ENCODE measurements around the gene RSBN1.
"Not testable (repeated sequence)": the region's sequence is repeated elsewhere in the genome, so short reads cannot be mapped to it uniquely, and the experiment has no call there.

RSBN1 gene

GRCh38 chr1:113782406-113782805 is 29.9 kb downstream of the RSBN1 start:
- DNase-seq (ENCODE audit: low read depth in 2 of 2) = no peak

GRCh38 chr1:113780374-113781146 is 31.7 kb downstream of the RSBN1 start:
- no peak for DNase-seq (ENCODE audit: low read depth in 2 of 2)

DNA sequence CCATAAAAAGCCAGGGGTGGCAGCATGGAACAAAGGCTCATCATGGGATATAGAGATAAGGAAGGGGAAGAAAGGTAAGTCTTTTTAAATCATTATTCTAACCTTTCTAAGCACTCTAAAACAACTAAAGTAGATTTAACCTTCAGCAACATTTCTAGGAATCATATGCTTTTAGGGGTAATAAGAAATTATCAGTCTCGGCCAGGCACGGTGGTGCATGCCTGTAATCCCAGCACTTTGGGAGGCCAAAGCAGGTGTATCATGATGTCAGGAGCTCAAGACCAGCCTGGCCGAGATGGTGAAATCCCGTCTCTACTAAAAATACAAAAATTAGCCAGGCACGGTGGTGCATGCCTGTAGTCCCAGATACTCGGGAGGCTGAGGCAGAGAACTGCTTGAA is 32.7 kb downstream of the RSBN1 start:
- no peak for DNase-seq (ENCODE audit: low read depth in 2 of 2)

DNA sequence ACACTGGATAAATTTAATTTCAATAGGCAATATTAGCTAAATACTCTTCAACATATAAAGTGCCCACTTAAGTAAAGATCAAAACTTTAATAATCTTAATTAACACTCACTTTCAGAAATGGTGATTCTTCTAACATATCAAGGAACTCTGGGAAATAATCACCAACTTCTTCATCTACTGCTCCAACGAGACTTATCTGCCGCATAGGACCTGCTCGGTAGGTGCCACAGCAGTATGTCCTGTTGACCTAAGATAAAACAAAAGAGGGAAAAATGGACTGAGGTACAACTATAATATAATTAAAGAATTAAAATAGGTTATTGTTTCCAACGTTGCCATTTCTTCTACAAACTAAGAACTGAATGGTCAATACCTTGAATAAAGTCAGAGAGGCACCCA is 34.7 kb downstream of the RSBN1 start:
- DNase-seq (ENCODE audit: low read depth in 2 of 2) = no peak

DNA sequence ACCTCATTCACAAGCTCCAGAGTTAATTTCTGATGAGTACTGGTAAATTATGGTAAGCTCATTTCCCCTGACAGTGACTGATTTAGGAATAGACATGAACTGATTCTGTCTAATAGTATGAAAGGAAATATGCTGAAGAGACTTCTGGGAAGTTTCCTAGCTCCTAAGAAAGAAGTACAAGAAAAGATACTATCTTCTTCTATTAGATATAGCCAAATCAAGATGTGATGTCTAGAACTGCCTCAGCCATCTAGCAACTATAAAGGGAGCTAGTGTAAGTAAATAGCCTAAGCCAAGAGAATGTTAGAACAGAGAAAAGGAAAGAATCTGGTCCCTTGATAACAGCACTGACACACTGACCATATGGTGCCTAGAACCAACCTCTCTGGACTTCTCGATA is 42.2 kb downstream of the RSBN1 start:
- no peak for DNase-seq (ENCODE audit: low read depth in 2 of 2)

GRCh38 chr1:113769601-113769970 is 42.7 kb downstream of the RSBN1 start:
- DNase-seq (ENCODE audit: low read depth in 2 of 2) = no peak

DNA sequence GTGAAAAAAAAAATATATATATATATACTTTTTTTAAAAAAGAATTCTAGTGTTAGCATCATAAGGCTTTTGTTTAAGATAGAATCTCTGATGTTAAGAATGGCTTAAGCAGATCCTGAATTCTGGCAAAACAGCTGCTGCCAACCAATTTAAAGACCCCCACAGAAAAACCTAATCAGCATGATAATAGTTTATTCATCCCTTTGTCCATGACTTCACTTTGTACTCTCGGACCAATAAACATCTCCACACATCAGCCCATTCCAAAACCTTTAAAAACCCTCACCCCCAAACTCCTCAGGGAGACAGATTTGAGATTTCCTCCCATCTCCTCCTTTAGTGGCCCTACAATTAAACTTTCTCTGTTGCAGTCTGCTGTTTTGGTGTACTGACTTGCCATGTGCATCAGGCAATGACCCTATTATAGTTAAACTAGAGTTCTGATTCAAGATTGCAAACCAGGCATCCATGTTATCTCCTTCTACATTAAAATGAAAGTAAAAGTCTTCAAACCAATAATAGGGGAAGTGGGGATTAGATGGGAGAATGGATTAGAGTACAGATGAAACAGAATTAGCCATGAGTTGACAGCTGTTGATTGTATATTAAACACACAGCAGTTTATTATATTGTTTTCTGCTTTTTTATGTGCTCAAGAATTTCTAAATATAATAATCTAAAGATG is 43.2 kb downstream of the RSBN1 start:
- DNase-seq (ENCODE audit: low read depth in 2 of 2) = no peak

GRCh38 chr1:113765306-113766230 is 46.7 kb downstream of the RSBN1 start:
- no peak for DNase-seq (ENCODE audit: low read depth in 2 of 2)

GRCh38 chr1:113763661-113764060 is 48.6 kb downstream of the RSBN1 start:
- no peak for DNase-seq (ENCODE audit: low read depth in 2 of 2)

GRCh38 chr1:113761937-113762336 is 50.3 kb downstream of the RSBN1 start:
- no peak for DNase-seq (ENCODE audit: low read depth in 2 of 2)

DNA sequence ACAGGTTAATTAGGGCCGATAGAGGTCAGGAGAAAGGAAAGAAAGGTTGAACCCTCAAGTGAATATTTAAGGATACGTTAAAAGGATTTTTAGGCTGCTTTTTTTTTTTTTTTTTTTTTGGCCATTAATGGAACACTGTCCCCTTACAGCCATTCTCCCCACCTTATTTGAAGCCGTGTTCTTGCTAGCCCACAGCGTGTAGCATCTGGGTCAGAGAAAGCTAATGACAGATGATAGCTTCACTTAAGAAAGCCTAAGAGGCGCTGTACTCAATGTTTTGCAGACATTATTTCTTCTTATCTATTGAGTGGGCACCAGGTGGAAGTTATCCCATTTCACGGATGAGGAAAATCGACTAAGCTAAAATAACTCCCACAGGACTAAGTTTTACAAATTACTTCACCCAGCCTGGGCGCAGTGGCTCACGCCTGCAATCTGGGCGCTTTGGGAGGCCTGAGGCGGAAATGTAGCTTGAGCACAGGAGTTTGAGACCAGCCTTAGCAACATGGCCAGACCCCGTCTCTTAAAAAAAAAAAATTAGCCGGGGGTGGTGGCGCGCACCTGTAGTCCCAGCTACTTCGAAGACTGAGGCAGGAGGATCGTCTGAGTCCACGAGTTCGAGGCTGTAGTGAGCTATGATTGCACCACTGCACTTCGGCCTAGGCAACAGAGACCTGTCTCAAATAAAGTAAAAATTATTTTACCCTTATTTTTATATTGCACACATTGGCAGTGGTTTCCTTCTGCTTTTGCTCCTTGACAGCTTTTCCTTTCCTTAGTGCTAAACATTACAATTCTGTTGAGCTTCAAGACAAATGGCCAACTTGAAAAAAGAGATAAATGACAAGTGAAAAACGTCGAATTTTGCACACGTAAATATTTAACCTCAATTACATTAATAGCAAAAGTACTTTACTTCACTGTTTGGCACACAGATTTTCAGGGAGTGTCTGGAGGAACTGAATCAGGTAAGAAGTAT is 51.9 kb downstream of the RSBN1 start:
- DNase-seq (ENCODE audit: low read depth in 2 of 2) = no peak

DNA sequence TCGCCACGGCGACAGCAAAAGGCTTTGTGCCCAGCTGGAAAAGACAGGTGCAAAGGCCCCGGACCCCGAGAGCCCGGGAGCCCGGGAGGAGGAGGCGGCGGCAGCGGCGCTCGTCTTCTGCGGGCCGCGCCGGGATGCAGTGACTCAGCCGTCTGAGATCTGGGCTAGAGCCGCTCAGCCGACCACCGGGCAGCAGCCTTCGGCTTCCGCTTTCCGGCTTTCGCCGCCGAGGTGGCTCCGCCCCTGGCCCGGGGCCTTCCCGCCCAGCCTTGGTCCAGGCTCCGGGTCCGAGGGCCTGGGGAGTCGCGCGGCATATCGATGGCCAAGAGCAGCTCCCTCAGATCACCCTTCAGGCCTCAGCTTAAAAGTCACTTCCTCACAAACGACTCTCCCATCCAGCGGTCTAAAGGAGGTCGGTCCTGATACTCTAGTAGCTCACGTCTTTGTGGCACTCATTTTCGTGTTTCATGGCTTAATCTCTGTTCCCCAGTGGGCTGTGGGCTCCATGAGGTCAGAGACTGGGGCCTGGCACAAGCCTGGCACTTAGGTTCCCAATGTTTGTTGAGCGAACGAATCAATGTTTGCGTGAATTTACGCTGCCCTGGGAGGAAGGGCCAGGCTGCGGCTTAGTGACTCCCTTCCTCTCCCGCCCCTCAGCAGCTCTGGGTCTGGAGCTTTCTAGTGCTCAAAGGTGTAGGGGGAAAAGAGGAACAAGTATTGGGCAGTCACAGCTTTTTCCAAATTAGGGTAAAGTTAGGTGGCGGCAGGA is 52.8 kb downstream of the RSBN1 start, which contains the start of gene PHTF1:
TSS of gene PHTF1 (minus strand) at position 154 of the 769 bp plus-strand sequence. CDS start 783 bp downstream, outside the sequence.
- DNase-seq (ENCODE audit: low read depth in 2 of 2) = peak; percentile 17 to 49

GRCh38 chr1:113758631-113759332 is 53.5 kb downstream of the RSBN1 start:
- peak; percentile 32 to 46 for DNase-seq (ENCODE audit: low read depth in 2 of 2)

- no peak for DNase-seq (ENCODE audit: low read depth in 2 of 2)
These were observed 55.8 kb downstream of the RSBN1 start for GRCh38 chr1:113756461-113756860.

DNA sequence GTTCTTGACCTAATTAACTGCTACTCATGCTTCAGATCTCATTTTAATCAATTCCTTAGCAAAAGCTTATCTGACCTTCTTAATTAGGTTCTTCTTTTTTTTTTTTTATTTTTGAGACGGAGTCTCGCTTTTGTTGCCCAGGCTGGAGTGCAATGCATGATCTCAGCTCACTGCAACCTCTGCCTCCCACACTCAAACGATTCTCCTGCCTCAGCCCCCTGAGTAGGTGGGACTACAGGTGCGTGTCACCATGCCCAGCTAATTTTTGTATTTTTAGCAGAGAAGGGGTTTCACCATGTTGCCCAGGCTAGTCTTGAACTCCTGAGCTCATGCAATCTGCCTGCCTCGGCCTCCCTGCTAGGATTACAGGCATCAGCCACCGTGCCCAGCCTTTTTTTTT is 58.9 kb downstream of the RSBN1 start:
- DNase-seq (ENCODE audit: low read depth in 2 of 2) = not testable (repeated sequence)

GRCh38 chr1:113751516-113751915 is 60.8 kb downstream of the RSBN1 start:
- no peak for DNase-seq (ENCODE audit: low read depth in 2 of 2)

DNA sequence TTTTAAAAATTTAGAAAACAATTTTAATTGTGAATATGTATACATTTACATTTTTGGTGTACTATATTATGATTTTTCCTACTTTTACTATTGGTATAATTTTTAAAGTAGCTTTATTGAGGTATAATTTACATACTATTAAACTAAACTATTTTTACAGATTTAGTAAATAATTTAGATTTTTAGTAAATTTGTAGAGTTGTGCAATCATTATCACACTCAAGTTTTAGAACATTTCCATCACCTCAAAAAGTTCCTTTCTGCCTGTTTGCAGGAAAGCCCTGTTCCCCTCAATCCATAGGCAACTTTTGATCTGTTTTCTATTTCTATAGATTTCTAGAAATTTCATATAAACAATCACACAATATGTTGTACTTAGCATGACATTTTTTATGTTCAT is 61.2 kb downstream of the RSBN1 start:
- no peak for DNase-seq (ENCODE audit: low read depth in 2 of 2)

DNA sequence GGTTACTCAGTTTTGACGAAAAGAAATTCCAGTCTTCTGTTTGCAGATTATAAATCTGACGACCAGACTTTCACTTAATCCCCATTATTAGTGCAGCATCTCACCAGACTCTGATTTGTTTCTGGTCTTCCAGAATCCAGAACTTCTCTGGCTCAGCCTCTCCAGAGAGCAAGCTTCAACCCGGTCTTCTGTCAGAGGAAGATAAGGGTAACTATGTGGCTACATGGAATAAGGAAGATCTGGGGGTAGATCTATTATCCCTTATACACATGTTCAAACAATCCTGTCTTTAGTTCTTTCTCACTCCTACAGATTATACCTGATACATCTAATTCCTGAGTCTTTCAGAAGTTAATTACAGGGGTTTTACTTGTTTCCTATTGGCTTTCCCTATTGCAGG is 62.9 kb downstream of the RSBN1 start:
- DNase-seq (ENCODE audit: low read depth in 2 of 2) = no peak

DNA sequence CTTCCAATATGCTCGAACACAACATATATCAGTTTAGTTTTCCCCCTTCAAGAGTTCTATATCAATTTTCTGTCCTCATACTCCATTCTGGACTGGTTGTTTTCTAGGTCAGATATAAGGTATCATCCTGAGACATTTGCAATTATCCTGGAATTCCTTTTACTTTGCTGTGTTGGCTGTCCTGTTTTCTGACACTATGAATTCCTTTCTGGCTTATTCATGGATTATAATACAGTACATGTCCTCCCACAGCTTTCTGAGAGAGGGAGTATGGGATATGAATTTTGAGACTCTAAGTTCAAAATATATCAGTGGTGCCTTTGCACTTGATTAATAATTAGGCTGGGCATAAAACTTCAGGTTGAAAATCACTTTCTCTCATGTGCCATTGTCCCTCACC is 64.9 kb downstream of the RSBN1 start:
- no peak for DNase-seq (ENCODE audit: low read depth in 2 of 2)

DNA sequence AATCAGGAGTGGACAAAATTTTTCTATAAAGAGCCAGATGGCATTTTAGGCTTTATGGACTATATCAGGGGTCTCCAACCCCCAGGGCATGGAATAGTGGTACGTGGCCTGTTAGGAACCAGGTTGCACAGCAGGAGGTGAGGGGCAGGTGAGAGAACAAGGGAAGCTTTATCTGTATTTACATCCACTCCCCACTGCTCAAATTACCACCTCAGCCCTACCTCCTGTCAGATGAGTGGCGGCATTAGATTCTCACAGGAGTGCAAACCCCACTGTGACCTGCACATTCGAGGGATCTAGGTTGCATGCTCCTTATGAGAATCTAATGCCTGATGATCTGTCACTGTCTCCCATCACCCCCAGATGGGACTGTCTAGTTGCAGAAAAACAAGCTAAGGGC is 66.9 kb downstream of the RSBN1 start:
- no peak for DNase-seq (ENCODE audit: low read depth in 2 of 2)
